HG03457 (cell line): ENCODE data around the gene SIRT3.
A peak's percentile ranks its signal among the peaks of the same experiment; 100 is the strongest.
"Not testable (repeated sequence)": the region's sequence is repeated elsewhere in the genome, so short reads cannot be mapped to it uniquely, and the experiment has no call there.

ENCODE experiments used
- ATAC-seq: cut with Tn5 transposase; IDR thresholded peaks from one replicate; pipeline ENCODE4 v1.9.1; 2021; ENCODE audit warnings: moderate number of reproducible peaks; ENCODE audit not compliant: unreplicated experiment

The SIRT3 gene

GRCh38 chr11:204587-205109 lies 31.5 kb downstream of the SIRT3 start:
- no peak for ATAC-seq

- no peak for ATAC-seq
Observed at GRCh38 chr11:203945-204586, 32.1 kb downstream of the SIRT3 start.

GRCh38 chr11:203056-203944 lies 32.8 kb downstream of the SIRT3 start:
- ATAC-seq = no peak

GRCh38 chr11:202490-202889 lies 33.7 kb downstream of the SIRT3 start:
- ATAC-seq = no peak

- ATAC-seq = no peak
Observed at GRCh38 chr11:201966-202365, 34.2 kb downstream of the SIRT3 start.

GRCh38 chr11:200224-201003 lies 35.7 kb downstream of the SIRT3 start:
- no peak for ATAC-seq

- no peak for ATAC-seq
Observed at GRCh38 chr11:199782-200181, 36.4 kb downstream of the SIRT3 start.

GRCh38 chr11:199004-199581 lies 37.0 kb downstream of the SIRT3 start:
- ATAC-seq = no peak

- no peak for ATAC-seq
Observed at GRCh38 chr11:198236-198806, 37.8 kb downstream of the SIRT3 start.

GRCh38 chr11:197741-198235 lies 38.4 kb downstream of the SIRT3 start:
- no peak for ATAC-seq

- ATAC-seq = no peak
Observed at GRCh38 chr11:196786-197731, 39.1 kb downstream of the SIRT3 start.

- ATAC-seq = not testable (repeated sequence)
Observed at GRCh38 chr11:193481-193880, 42.7 kb downstream of the SIRT3 start.

GRCh38 chr11:192674-193128 lies 43.4 kb downstream of the SIRT3 start, which contains the start of gene SCGB1C1:
SCGB1C1 (plus strand) TSS chr11:193078; CDS start chr11:193100, 22 bp downstream.
- not testable (repeated sequence) for ATAC-seq

- ATAC-seq = not testable (repeated sequence)
Observed at GRCh38 chr11:191490-192478, 44.4 kb downstream of the SIRT3 start.

GRCh38 chr11:190546-190945 lies 45.6 kb downstream of the SIRT3 start:
- ATAC-seq = not testable (repeated sequence)

GRCh38 chr11:189843-190311 lies 46.3 kb downstream of the SIRT3 start:
- ATAC-seq = peak; percentile 75

- peak; percentile 12 for ATAC-seq
Observed at GRCh38 chr11:189200-189783, 46.9 kb downstream of the SIRT3 start.
